Central memory CD4-positive, alpha-beta T cell (primary cell): ENCODE results near the gene UPF1.

Experiments used
- DNase-seq: peaks from one replicate; pipeline ENCODE4 v3.0.0; 2022

Gene UPF1

DNA sequence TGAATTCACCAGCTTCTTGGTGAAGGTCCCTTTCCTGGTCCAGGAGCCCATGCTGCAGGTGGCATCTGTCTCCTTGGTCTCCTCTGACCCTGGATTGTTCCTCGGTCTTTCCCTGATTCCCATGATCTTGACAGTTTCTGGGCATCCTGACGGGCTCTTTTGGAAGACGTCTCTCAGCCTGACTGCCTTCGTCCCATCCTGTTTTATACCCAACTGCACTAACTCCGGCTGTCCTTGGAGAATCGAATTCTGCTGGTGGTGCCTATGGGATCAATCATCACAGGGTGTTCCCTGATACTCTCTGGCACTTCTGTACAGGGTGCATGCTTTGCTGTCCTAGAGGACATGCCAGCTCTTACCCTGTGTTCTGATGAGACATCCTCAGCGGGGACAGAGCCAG lies 45.1 kb downstream of the UPF1 start:
- DNase-seq: no peak

DNA sequence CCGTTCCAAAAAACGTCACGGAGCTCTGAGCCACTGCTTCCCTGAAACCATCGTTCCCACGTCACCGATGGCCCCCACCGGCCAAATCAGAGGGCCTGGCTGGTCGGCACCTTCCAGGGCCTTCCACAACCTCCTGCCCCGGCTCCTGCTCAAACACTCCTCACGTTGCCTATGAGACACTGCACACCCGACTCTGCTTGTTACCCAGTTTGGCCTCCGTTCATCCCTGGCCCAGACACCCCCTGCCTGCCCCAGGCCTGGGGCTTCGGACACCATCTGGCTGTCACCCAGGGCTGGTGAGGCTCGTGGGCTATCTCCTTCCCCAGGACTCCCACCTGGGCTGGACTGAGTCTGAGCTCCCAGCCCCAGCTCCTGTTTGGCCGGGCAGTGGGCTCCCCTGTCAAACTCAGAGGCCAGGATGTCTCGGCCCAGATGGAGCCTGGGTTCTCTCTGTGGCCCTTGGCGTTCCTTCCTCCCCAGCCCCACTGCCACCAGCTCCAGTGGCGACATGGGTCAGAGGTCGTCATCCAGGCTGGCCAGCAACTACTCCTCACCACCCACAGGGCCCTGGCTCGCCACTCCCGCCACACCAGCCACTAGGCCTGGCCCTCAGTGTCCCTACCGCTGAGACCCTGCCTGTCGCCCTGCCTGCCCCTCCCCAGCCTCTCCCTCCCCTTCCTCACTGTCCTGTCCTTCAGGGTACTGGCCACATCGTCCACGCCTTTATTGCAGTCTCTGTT lies 46.5 kb downstream of the UPF1 start:
- DNase-seq: no peak

DNA sequence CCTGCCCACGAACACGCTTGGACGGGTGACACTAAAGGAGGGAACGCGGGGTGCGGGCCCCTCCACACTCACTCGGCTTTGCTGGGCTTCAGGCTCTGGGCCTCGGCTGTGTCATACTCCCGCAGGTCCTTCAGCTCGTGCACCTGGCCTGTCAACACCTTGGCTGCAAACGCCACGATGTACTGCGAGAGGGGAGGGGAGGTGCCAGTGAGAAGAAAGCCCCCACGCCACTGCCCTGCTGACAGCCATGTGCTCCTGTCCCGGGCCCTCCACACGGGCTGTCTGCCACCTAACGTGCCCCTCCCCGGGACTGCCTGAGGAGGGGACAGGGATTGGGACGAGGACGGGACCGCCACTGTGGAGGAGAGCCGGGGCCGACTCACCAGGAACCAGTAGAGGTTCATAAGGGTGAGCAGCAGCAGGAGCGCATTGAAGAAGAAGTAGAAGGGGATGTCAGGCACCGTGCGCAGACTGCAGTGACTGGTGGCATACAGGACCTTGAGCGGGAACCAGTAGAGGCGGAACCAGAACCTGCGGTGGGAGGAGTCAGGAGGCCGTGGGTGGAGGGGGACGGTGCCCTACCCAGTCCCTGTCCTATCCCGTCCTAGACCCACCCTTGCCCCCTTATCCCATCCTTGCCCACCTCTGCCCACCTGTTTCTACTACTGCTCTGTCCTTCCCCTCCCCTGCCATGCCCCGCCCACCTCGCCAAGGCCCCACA lies 47.3 kb downstream of the UPF1 start:
- DNase-seq: no peak

DNA sequence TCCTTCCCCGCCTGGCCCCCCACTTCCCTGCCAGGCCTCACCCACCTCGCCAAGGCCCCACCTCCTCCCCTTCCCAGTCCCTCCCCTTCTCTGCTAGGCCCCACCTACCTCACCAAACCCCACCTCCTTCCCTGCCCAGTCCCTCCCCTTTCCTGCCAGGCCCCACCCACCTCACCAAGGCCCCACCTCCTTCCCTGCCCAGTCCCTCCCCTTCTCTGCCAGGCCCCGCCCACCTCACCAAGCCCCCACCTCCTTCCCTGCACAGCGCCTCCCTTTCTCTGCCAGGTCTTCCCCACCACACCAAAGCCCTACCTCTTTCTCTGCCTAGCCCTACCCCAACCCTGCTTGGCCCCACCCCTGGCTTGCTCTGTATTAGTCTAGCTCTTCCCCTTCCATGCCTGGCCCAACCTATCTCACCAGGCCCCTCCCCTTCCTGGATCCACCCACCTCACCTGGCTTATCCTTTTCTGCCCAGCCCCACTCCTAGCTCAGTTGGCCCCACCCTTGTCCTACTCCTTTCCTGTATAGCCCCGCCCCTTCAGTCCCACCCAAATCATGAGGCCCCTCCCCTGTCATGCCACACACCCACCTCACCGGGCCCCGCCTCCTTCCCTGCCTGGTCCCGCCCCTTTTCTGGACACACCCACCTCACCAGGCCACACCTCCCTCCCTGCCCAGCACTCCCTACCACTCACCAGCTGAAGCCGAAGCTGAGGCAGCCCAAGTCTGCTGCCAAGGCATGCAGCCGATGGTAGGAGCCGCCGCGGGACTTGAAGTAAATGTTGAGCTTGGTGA lies 48.0 kb downstream of the UPF1 start:
- no peak for DNase-seq

DNA sequence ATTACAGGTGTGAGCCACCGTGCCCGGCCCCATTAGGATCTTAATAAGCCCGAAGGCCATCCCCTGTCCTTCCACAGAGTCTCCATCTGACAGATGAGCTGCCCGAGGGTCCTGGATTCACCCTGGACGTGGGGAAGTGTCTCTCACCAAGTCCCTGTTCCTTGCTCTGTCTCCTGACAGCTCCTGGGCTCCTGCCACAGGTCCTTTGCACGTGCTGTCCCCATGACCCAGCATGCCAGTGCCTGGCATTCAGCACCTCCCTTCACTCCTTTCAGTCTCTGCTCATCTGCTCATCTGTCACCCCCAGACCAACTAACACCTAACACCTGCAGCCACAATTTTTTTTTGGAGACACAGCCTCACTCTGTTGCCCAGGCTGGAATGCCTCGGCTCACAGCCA lies 49.7 kb downstream of the UPF1 start:
- DNase-seq: no peak

DNA sequence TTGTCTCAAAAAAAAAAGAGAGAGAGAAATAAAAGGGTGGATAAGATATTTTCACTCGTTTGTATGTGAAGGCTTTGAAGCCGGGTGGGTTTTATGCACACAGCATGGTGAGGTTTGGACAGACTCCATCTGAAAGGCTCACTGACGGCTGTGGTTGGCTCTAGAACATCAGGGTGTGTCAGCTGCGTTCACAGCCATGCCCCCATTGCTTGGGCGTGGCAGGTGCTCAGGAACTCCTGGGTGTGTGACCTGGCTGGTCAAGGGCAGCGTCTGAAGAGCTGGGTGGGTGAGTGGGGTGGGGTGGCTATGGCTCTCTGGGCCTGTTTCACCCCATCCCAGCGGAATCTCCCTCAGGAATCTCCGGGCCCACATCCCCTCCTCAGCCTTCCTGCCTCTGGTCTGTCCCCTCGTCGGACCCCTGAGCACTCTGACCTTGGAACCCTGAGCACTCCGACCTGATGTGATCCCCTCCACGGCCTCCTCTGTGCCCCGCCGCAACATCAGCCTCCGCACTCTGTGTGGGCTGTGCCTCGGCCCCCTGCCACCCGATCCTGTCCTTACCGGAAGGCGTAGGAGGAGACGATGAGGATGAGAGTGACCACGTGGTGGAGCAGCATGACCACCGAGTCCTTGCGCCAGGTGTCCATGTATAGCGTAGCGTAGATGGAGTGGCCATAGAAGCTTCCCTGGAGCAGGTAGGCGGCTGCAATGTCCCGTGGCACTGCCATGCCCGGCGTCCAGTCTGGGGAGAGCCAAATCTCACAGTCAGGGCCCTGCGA lies 52.0 kb downstream of the UPF1 start:
- DNase-seq: no peak

DNA sequence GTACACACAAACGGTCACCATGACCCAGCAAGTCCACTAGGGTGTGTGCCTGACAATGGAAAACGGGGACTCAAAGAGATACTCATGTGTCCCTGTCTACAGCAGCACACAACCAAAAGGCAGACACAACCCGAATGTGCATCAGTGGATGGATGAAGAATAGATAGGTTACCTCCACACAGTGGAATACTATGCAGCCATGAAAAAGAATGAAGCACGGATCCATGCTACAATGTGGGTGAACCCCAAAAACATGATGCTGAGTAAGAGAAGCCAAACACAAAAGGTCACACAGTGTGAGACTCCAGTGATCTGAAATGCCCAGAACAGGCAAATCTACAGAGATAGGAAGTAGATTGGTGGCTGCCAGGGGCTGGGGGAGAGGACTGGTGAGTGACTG lies 55.2 kb downstream of the UPF1 start:
- DNase-seq: no peak

DNA sequence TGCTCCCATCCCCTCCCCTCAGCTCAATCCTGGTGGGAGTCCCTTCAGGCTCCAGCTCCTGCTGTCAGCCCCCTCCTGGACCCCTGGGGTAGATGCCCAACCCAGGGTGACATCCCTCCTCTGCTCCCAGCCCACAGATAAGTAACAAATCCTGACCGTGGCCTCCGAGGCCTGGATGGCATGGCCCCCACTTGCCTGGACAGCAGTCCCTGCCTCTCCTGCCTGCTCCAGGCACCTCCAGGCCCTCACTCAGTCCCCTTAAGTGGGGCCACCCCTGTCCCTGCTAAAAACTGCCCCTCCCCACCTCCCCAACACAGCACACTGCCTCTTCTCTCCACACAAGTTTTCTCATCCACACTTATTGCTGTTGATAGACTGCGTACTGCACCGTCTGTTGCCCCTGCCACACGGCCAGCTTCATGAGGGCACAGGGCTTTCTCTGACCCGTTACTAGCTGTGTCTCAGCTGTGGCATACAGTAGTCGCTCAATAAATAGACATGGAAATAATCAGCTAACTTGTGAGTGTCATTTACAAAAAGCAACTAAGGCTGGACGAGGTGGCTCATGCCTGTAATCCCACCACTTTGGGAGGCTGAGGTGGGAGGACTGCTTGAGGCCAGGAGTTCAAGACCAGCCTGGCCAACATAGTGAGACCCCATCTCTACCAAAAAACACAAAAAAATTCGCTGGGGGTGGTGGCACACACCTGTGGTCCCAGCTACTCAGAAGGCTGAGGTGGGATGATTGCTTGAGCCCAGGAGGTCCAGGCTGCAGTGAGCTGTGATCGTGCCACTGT lies 58.4 kb downstream of the UPF1 start:
- no peak for DNase-seq

DNA sequence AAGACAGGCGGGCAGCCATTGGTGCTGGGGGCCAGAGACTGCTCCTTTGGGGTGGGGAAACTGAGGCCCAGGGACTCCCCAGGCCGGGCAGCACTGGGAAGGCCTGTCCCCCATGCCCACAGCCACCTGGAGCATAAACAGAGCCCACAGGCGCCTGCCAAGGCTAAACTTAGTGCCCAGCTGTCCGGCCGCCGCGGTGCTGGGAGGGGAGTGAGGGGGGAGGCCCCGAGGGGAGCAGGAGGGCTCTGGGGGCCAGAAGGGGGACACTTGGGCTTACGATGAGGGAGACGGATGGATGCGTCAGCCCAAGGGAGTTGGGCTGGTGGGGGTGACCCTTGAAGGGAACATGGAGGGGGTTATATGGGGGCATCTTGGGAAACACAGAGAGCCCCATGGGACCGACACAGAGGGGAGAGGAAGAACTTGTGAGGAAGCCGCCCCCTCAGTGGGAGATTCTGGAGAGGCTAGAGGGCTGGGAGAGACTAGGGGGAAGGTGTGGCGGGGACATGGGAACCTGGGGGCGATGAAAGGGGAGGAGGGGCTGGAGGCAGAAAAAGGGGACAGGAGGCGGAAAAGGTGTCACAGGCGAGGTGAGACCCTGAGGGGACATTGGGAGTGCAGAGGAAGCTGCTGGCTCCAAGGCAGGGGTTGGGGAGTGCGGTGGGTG lies 62.0 kb downstream of the UPF1 start:
- no peak for DNase-seq

DNA sequence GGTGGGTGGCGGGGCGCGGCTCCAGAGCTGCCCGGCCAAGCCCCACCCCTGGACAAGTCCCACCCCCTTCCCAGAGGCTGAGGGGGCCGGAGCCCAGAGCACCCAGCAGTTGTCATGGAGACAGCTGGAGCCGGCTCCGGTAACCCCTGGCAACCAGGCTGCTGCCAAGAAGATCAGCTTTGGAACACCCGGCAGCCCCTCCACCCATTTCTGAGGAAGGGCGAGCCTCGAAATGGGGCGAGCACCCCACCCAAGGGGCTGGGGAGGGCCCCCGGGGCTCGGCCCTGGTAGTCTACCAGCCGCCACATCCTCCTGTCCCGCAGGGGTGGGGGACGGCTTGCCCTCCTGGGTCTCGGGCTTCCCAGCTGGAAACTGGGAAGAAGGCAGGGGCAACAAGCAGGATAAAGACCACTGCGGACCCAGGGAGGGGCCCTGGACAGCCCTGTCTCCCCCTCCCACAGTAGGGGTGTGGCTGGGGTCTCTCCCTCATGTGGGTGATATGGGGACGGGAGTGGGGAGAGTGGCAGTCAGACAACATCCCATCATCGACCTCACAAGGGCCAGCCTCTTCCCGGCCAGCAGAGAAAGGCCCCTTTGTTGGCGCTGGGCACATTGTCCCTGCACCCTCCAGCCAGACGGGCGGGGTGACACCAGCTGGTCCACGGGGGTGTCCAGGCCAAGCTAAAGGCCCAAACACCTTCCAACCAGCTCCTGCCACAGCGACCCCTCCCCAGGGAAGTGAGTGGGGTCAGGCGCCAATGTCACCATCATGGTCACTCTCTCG lies 62.7 kb downstream of the UPF1 start:
- DNase-seq: no peak

DNA sequence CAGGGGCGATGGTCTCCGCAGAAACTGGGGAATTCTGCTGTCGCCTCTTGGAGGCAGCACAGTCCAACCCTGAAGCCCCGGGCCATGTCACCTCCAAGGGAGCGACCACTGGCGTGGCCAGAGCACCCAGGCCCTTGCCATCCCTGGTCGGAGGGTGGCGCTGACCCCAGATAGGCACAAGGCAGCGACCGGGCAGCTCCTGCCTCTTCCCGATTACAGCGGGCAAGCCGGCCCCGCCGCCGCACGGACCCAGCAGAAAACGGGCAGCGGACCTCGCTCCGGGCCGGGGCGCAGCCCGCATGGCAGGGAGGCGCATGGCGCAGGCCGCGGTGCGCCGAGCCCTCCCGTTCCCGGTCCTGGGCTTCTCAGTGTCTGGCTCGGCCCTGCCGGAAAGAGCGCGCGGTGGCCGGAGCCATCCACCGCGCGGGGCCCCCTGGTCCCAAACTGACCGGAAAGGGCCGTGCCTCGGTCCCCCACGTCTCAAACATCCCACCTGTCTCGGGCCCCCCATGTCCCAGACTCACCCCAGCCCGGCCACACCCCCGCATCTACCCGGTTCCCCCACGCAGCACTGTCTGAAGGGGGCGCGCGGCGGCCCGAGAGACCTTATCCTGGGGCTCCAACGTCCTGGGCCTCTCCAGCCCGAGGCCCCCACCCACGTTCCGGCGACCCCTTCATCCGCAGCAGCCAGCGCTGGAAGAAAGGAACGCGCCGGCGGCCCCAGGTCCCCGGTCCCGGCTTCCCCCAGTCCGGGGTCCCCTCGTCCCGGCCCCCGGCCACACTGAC lies 63.5 kb downstream of the UPF1 start:
- no peak for DNase-seq

DNA sequence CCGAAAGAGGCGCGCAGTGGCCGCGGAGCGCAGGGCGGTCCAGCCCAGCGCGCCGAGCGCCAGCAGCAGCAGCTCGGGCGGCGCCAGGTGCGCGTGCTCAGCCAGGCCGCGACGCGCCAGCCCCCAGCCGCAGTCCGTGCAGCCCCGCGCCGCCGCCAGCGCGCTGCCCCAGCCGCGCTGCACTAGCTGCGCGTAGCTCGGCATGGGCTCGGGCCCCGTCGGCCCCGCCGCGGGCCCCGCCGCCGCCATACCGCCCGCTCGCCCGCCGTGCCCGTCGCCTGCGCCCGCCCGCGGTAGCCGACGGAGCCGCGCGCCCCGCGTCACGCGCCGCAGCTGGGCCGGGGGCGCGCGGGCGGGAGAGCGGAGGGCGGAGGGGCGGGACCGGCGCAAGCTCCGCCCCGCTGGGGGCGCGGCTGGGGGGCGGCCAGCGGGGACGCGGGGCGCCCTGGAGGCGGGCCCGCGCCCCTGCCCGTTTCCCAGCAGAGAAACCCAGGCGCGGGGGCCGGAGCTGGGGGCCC lies 64.1 kb downstream of the UPF1 start, which contains the start of gene CERS1:
Gene CERS1 (minus strand): TSS at position 335 of the 518 bp plus-strand sequence. CDS start 86 bp downstream, at position 249.
- DNase-seq: no peak

DNA sequence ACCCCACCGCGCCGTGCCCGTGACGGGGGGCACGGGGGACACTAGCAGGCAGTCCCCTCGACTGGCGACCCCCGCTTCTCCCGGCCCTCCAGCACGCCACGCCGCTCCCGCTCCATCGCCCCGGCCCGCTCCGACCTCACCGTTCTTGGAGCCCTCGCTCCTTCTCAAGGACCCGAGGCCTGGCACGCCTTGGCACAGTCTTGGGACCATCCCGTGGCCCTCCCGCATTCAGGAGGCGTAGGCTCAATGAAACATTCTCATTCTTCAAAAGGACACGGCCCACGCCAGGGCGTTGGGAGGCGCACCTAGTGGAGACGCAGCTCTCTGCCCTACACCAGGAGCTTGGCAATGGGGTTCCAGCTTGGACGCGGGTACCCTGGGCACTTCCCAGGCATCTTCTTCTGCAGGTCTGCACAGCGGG lies 64.7 kb downstream of the UPF1 start:
- no peak for DNase-seq

DNA sequence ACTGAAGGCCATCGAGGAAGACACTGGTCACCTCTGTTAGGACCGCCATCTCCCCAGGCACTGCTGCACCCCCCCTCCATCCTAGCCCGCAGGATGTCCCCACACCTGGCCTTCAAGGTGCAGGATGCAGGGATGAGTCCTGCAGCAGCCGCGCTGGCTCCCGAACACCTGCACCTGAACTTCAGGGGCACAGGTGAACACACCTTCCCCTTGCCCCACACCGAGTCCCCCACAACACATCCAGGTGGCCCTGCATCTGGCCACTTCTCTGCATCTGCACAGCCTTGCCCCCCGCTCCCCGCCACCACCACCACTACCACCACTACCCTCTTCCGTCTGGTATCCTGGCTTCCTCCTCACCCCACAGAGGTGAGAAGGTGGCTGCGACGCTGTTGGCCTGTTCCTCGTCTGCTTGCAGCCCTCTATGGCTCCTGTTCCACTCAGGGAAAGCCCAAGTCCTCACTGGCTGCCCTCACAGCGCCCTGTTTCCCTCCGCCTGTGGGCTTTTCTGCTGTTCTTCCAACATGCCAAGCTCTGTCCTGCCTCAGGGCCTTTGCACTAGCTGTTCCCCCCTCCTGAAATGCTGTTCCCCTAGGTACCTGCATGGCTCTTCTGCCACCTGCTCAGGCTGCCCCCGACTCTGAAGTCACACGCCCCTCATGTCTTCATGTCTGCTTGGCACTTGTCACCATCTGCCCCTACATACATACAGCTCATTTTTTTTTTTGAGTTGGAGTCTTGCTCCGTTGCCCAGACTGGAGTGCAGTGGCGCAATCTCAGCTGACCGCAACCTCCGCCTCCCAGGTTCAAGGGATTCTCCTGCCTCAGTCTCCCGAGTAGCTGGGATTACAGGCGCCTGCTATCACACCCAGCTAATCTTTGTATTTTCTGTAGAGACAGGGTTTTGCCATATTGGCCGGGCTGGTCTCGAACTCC lies 65.6 kb downstream of the UPF1 start:
- no peak for DNase-seq

DNA sequence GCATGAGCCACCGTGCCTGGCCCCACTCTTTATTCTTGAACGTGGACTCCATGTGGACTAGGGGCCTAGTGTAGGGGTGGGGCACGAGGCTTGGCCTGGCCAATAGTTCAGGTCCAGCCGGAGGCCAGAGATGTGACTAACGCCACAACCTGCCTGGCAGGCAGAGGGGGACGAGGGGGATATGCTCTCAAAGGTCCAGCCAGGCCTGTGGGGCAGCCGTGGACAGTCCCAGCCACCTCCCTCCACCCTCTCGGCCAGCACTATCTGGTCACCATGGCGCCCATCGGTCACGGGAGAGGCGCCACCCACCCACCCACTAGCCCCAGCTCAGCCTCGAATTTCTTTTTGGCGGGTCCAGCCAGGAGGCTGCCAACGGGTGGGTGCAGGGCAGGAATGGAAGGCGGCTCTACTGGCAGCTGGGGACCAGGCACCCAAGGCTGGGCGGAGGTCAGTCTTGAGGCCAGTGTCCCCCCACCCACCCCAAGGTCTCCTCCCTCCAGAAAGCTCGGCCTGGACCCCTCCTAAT lies 66.4 kb downstream of the UPF1 start:
- DNase-seq: no peak

DNA sequence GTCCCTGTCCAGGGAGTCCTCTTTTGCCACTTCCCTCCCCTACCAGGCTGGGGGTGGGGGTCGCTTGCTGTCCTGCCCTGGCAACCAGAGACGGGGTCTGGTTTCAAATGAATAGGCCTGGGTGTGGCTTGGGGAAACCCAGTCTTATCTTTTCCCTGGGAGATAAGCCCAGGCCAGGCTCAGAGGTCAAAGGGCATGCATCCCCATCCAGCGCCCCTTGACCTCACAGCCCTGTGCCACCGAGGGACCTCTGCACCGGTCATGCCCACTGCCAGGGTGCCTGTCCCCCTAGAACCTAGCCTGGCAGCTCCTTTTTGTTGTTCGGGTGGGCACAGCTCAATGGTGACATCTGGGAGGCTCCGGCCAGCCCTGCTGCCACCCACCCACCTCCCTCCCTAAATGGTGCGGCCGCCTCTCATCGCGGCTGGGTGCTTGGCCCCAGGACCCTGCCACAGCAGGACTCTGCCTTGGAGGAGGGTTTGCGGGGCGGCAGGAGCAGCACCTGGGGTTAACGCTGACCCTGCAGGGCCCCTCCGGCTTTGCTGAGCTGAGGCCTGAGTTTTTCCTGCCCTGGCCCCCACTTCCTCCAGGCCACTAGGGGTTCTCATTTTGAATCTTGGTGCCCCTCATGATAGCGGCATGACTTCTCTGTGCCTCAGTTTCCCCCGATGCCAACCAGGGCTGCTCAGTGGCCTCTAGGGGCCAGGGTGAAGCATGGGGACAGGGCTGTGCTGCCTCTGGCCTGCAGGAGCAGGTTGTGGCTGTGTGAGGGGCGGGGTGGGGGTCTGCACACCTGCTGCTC lies 67.0 kb downstream of the UPF1 start:
- DNase-seq: no peak
